Uterus (tissue), 4 donors: ENCODE results near the gene HOOK1. TPM values are rescaled to one million over a fixed set of nuclear protein-coding genes. Genes with fewer than 3 reads are reported as not detected.

Source experiments
- DNase-seq, 2 donors: peaks; one replicate each; pipeline ENCODE4 v3.0.0-alpha.2; 2019 to 2020
- H3K27ac ChIP-seq, 2 donors: fragments of 200-600 bp; sonication (generic); 1 replicate in 1 of 2; 2 replicates in 1 of 2; pipeline ENCODE4 v1.5.1; 2016 to 2018
- H3K27me3 ChIP-seq, 2 donors: fragments of 200-600 bp; sonication (generic); one replicate each; pipeline ENCODE4 v1.5.1; 2018 to 2019; ENCODE audit warnings: control low read depth in 1 of 2
- H3K36me3 ChIP-seq, 2 donors: fragments of 200-600 bp; sonication (generic); one replicate each; pipeline ENCODE4 v1.5.1; 2019; ENCODE audit warnings: control low read depth in 1 of 2
- H3K4me1 ChIP-seq, 2 donors: fragments of 200-600 bp; sonication (generic); one replicate each; pipeline ENCODE4 v1.5.1; 2018 to 2019; ENCODE audit warnings: control low read depth in 1 of 2
- H3K4me3 ChIP-seq, 2 donors: fragments of 200-600 bp; sonication (generic); 1 replicate in 1 of 2; 2 replicates in 1 of 2; pipeline ENCODE4 v1.5.1; 2018 to 2019; ENCODE audit warnings: mild to moderate bottlenecking in 1 of 2
- H3K9me3 ChIP-seq, 2 donors: fragments of 200-600 bp; sonication (generic); one replicate each; pipeline ENCODE4 v1.5.1; 2019; ENCODE audit warnings: control low read depth in 1 of 2
- POLR2A ChIP-seq, 2 donors: fragments of 450-650 bp; IDR thresholded peaks; one replicate each; pipeline ENCODE4 v1.6.1; 2016; ENCODE audit warnings: antibody characterized with exemption in 2 of 2, mild to moderate bottlenecking in 1 of 2, moderate library complexity in 1 of 2
- intact Hi-C: fragments of 100-400 bp; cut with DNase I; formaldehyde crosslinking; loops from one replicate; pipeline ENCODE4 v1.15.1; 2023; ENCODE audit warnings: low total_unique reads
- total RNA-seq, 4 donors: library from RNA; depleted of rRNA in 3 of 4; stranded (reverse); fragments of >200 nt in 3 of 4; gene quantifications; one replicate each; pipeline versions ENCODE4 v1.1.0 to v1.2.4, GENCODE V29; 2014 to 2023
- TF ChIP-seq, protein P1 (sequence below), 4 experiments: fragments of 200-600 bp in 2 of 4; fragments of 450-650 bp in 2 of 4; sonication (generic) in 2 of 4; IDR thresholded peaks; one replicate each; pipeline ENCODE4 v1.5.1; 2016 to 2019; ENCODE audit warnings: antibody characterized with exemption in 4 of 4, mild to moderate bottlenecking in 2 of 4, moderate library complexity in 1 of 4
- donor health status: DM: yes; HTN: yes; CAD: no.

The HOOK1 gene
- total RNA-seq, 4 donors from 2014 or later, result 0.59 to 6.9 (median 3.3) TPM; not detected in 1

DNA sequence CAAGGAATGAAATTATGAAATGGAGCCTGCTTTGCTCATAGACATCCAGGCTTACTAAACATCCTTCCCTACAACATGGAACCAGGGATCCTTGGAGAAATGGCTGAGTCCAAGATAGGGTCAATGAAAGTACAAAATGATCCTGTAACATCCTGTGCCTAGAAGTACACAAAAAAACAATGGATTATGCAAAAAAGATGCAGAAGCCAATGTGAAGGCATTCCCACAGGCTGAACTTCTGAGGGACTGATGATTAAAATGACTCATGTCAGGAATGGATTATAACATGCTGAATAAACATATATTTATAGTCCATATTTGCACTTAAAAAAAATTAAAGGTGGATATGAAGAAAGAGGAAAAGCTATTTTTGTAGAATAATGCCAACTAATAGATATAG, 10.4 kb upstream of the HOOK1 start:
- no peak for DNase-seq
- intact Hi-C loops, result no loop called here
- no peaks in the 10 kb centered on the region for H3K4me1 ChIP-seq
- no peak overlapping the region for H3K27ac ChIP-seq
- no peak for TF ChIP-seq POLR2A (IDR thresholded peaks at IDR 0.05)
- TF ChIP-seq, protein P1, sequence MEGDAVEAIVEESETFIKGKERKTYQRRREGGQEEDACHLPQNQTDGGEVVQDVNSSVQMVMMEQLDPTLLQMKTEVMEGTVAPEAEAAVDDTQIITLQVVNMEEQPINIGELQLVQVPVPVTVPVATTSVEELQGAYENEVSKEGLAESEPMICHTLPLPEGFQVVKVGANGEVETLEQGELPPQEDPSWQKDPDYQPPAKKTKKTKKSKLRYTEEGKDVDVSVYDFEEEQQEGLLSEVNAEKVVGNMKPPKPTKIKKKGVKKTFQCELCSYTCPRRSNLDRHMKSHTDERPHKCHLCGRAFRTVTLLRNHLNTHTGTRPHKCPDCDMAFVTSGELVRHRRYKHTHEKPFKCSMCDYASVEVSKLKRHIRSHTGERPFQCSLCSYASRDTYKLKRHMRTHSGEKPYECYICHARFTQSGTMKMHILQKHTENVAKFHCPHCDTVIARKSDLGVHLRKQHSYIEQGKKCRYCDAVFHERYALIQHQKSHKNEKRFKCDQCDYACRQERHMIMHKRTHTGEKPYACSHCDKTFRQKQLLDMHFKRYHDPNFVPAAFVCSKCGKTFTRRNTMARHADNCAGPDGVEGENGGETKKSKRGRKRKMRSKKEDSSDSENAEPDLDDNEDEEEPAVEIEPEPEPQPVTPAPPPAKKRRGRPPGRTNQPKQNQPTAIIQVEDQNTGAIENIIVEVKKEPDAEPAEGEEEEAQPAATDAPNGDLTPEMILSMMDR (IDR thresholded peaks at IDR 0.05), result no peak
- no peaks in the 10 kb centered on the region for H3K36me3 ChIP-seq
- no peaks in the 10 kb centered on the region for H3K27me3 ChIP-seq
- no peak overlapping the region for H3K4me3 ChIP-seq
- no peaks in the 10 kb centered on the region for H3K9me3 ChIP-seq

DNA sequence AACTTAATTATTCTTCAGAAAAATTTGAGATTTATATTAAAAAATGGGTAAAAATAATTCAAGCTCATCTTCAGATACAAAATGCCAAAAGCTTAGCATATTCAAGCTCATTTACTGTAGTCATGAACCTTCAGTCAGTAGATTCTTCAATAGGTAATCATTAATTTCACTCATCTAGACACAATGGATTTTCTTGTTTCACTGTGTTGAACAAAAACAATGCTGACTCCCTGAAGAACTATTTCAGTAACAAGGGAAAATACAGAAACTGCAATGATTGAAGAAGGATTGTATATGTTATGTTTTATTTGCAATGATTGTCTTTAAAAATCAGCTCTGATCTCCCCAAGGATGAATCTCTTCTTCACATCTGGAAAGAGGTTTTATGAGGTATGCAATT, 9.2 kb upstream of the HOOK1 start:
- Histone ChIP-seq H3K4me3 (no peak overlapping the region), H3K36me3 (no peaks in the 10 kb centered on the region), H3K4me1 (no peaks in the 10 kb centered on the region), H3K9me3 (no peaks in the 10 kb centered on the region), H3K27ac (no peak overlapping the region), H3K27me3 (no peaks in the 10 kb centered on the region)
- intact Hi-C loops, result no loop called here
- no peak for TF ChIP-seq POLR2A (IDR thresholded peaks at IDR 0.05)
- TF ChIP-seq, protein P1 (IDR thresholded peaks at IDR 0.05), result no peak
- DNase-seq, result no peak

DNA sequence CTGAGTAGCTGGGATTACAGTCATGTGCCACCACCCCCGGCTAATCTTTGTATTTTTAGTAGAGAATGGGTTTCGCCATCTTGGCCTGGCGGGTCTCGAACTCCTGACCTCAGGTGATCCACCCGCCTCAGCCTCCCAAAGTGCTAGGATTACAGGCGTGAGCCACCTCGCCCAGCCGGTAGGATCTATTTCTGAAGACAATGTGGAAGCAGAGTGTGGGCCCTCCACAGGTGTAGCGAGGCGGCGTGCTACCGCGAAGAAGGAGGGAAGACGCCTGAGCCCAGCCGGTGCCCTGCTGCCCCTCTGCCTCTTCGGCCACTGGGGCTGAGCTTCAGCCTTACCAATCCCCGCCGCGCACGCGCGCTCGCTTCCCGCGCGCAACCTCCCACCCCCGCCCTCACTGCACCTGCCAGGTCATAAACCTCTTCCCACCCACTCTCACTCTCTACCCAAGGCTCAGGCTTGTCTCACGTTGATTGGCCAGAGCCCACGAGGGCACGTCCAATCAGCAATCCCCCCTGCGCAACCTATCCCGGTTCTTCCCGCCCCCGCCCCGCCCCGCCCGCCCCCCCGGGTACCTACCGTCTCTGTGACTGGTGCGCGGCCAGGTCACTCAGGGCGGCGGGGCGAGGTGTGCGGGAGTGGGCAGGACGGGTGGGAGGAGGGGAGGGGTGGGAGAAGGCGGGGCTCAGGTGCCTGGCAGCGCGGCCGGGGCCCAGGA, 409 bp upstream of the HOOK1 start:
- H3K27ac ChIP-seq, result no peak overlapping the region
- DNase-seq, result peak; percentile 19 to 29

DNA sequence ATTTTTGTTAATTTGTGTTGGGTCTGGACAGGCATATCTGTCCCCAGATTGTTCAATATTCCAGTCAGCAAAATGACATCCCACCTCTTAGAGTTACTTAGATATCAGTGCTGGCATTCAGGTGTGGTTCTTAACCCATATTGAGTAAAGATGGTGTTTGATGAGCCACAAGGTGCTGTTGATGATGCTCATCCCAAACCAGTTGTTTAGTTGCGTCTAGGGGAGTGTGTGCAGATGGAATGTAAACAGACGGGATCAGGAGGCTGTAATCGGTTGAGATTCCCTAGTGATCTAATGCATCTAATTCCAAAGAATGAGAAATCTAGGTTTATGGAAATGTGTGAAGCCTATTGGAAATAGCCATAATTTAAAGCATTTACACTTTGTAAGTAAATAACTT, 1.1 kb downstream of the HOOK1 start:
- H3K4me1 ChIP-seq, result no peaks in the 10 kb centered on the region
- TF ChIP-seq, protein P1 (IDR thresholded peaks at IDR 0.05), result no peak
- no peak for TF ChIP-seq POLR2A (IDR thresholded peaks at IDR 0.05)
- intact Hi-C loops, result no loop called here
- H3K9me3 ChIP-seq, result no peaks in the 10 kb centered on the region
- no peak for DNase-seq
- H3K27me3 ChIP-seq, result peaks cover 6 to 32% of the 10 kb centered on the region in 2 donors
- H3K36me3 ChIP-seq, result no peaks in the 10 kb centered on the region
- no peak overlapping the region for H3K4me3 ChIP-seq
- H3K27ac ChIP-seq, result no peak overlapping the region

More for the DNA sequence above, 409 bp upstream of the HOOK1 start:
- peak in 1 of 2 donors; percentile 42 for TF ChIP-seq POLR2A (IDR thresholded peaks at IDR 0.05)
- TF ChIP-seq, protein P1 (IDR thresholded peaks at IDR 0.05), result no peak
- Histone ChIP-seq H3K4me1 (no peaks in the 10 kb centered on the region), H3K4me3 (peak overlapping the region in 1 of 2 donors; percentile 30), H3K36me3 (no peaks in the 10 kb centered on the region), H3K27me3 (peaks cover 6 to 32% of the 10 kb centered on the region in 2 donors), H3K9me3 (no peaks in the 10 kb centered on the region)
- intact Hi-C loops, result no loop called here

DNA sequence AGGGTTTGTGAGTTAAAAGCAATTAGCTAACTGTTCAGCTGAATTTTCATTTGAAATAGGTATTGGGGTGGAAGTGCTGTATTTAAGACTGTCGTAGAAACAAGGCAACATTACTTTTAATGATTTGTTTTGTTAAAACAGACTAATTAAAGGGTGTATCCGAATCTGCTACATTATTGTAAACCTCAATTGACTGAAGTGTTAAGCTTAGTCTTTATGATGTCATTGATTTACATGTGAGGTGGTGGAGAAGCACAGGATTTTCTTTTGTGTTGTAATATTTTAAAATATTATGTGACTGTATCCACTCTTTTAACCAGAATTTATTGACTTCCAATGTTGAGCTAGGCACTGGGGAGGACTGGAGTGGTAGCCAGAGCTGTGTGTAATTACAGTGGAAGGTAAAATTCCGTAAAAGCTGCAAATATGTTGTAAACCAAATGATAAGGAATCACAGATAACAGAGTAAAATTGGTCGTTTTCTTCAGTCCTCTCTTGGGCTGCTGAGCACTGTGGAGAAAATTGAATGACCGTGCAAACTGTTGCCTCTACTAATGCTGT, 1.6 kb downstream of the HOOK1 start:
- TF ChIP-seq, protein P1 (IDR thresholded peaks at IDR 0.05), result no peak
- no peak for TF ChIP-seq POLR2A (IDR thresholded peaks at IDR 0.05)

More for the DNA sequence above, 1.6 kb downstream of the HOOK1 start:
- Histone ChIP-seq H3K27ac (no peak overlapping the region), H3K27me3 (peaks cover 6 to 32% of the 10 kb centered on the region in 2 donors), H3K36me3 (no peaks in the 10 kb centered on the region), H3K4me1 (no peaks in the 10 kb centered on the region), H3K4me3 (no peak overlapping the region), H3K9me3 (no peaks in the 10 kb centered on the region)
- no peak for DNase-seq
- intact Hi-C loops, result no loop called here
